Upper lobe of left lung (tissue), 6 donors: ENCODE results near the gene COL8A2. TPM values are rescaled to one million over a fixed set of nuclear protein-coding genes. Genes with fewer than 3 reads are reported as not detected.

Experiments
- ATAC-seq, 2 donors: fragments of 200-7000 bp; cut with Tn5 transposase; one replicate each; pipeline ENCODE4 v1.9.1; 2022; ENCODE audit warnings: mild to moderate bottlenecking in 2 of 2, moderate library complexity in 2 of 2; ENCODE audit not compliant: low FRiP score in 2 of 2
- DNase-seq, 2 donors: peaks; one replicate each; pipeline ENCODE4 v3.0.0-alpha.2; 2019 to 2020
- H3K27ac ChIP-seq, 4 donors: fragments of 200-600 bp; sonication (generic); one replicate each; pipeline ENCODE4 v1.5.1; 2016 to 2019
- H3K27me3 ChIP-seq, 4 donors: fragments of 200-600 bp; sonication (generic); one replicate each; pipeline ENCODE4 v1.5.1; 2017 to 2019
- H3K36me3 ChIP-seq, 4 donors: fragments of 200-600 bp; sonication (generic); one replicate each; pipeline ENCODE4 v1.5.1; 2016 to 2019
- H3K4me1 ChIP-seq, 4 donors: fragments of 200-600 bp; sonication (generic); one replicate each; pipeline ENCODE4 v1.5.1; 2018 to 2019
- H3K4me3 ChIP-seq, 4 donors: fragments of 200-600 bp; sonication (generic); one replicate each; pipeline ENCODE4 v1.5.1; 2017 to 2019; ENCODE audit warnings: mild to moderate bottlenecking in 2 of 4, moderate library complexity in 1 of 4
- H3K9me3 ChIP-seq, 4 donors: fragments of 200-600 bp; sonication (generic); one replicate each; pipeline ENCODE4 v1.5.1; 2018 to 2019
- CTCF ChIP-seq, 6 experiments: fragments of 450-650 bp in 4 of 6; fragments of 200-600 bp in 2 of 6; sonication (generic) in 2 of 6; IDR thresholded peaks; one replicate each; pipeline ENCODE4 v1.5.1; 2016 to 2019; ENCODE audit warnings: antibody characterized with exemption in 6 of 6
- EP300 ChIP-seq, 4 donors: sonication (generic); formaldehyde crosslinking; IDR thresholded peaks; one replicate each; pipeline ENCODE4 v1.5.1; 2017; ENCODE audit warnings: antibody characterized with exemption in 4 of 4, control low read depth in 2 of 4
- POLR2A ChIP-seq, 4 donors: fragments of 450-650 bp; IDR thresholded peaks; one replicate each; pipeline ENCODE4 v1.5.1; 2016 to 2017; ENCODE audit warnings: antibody characterized with exemption in 4 of 4, mild to moderate bottlenecking in 2 of 4
- POLR2AphosphoS5 ChIP-seq, 2 donors: sonication (generic); formaldehyde crosslinking; IDR thresholded peaks; one replicate each; pipeline ENCODE4 v1.5.1; 2017; ENCODE audit warnings: antibody characterized with exemption in 2 of 2
- WGBS, 2 donors: methylation state at CpG; one replicate each; pipeline ENCODE4 v1.1.5; 2017 to 2018; 5-methylcytosine and 5-hydroxymethylcytosine counted together
- total RNA-seq, 6 donors: library from RNA; depleted of rRNA in 4 of 6; stranded (reverse); fragments of >200 nt in 4 of 6; gene quantifications; one replicate each; pipeline versions ENCODE4 v1.1.0 to v1.2.1, GENCODE V29; 2016 to 2021
- donor health status: DM: no; HTN: no; CAD: no; lungs with moderate emphysema.
- donor health status: DM: no; HTN: yes; CAD: no; lungs with severe emphysema.

Gene COL8A2
- total RNA-seq, 6 donors from 2014 or later, result 2.5 to 20.8 (median 11.4) TPM

GRCh38 chr1:36080236-36080635 is 44.8 kb downstream of the COL8A2 start:
- 58 to 61% methylated on average over 3 of the region's 3 CpGs for WGBS, 2 donors
- Histone ChIP-seq H3K4me1 (peaks cover 10 to 14% (median 12%) of the 10 kb centered on the region in 4 donors), H3K27ac (no peak overlapping the region), H3K36me3 (no peaks in the 10 kb centered on the region), H3K9me3 (no peaks in the 10 kb centered on the region), H3K4me3 (no peak overlapping the region), H3K27me3 (peaks cover 0 to 6% (median 2%) of the 10 kb centered on the region in 4 donors)
- TF ChIP-seq POLR2AphosphoS5 (IDR thresholded peaks at IDR 0.05) (no peak), POLR2A (IDR thresholded peaks at IDR 0.05) (no peak), CTCF (IDR thresholded peaks at IDR 0.05) (no peak), EP300 (IDR thresholded peaks at IDR 0.05) (no peak)
- ATAC-seq, result no peak
- no peak for DNase-seq

- H3K27me3 ChIP-seq, result no peaks in the 10 kb centered on the region
- no peak overlapping the region for H3K4me3 ChIP-seq
- H3K4me1 ChIP-seq, result no peaks in the 10 kb centered on the region
- no peak for TF ChIP-seq CTCF (IDR thresholded peaks at IDR 0.05)
- TF ChIP-seq EP300 (IDR thresholded peaks at IDR 0.05), result no peak
- no peak for TF ChIP-seq POLR2AphosphoS5 (IDR thresholded peaks at IDR 0.05)
- no peak for TF ChIP-seq POLR2A (IDR thresholded peaks at IDR 0.05)
- WGBS, 2 donors, result 62 to 70% methylated on average over 4 of the region's 4 CpGs
- H3K27ac ChIP-seq, result no peak overlapping the region
- ATAC-seq, result no peak
- DNase-seq, result no peak
- H3K9me3 ChIP-seq, result no peaks in the 10 kb centered on the region
- H3K36me3 ChIP-seq, result no peaks in the 10 kb centered on the region
Observed at GRCh38 chr1:36076979-36077573, 47.9 kb downstream of the COL8A2 start.

GRCh38 chr1:36070349-36070748 is 54.7 kb downstream of the COL8A2 start:
- 82 to 88% methylated on average over 2 of the region's 2 CpGs for WGBS, 2 donors
- Histone ChIP-seq H3K4me1 (no peaks in the 10 kb centered on the region), H3K4me3 (no peak overlapping the region), H3K36me3 (no peaks in the 10 kb centered on the region), H3K27ac (no peak overlapping the region), H3K27me3 (no peaks in the 10 kb centered on the region), H3K9me3 (no peaks in the 10 kb centered on the region)
- no peak for TF ChIP-seq POLR2AphosphoS5 (IDR thresholded peaks at IDR 0.05)
- TF ChIP-seq EP300 (IDR thresholded peaks at IDR 0.05), result no peak
- TF ChIP-seq POLR2A (IDR thresholded peaks at IDR 0.05), result no peak
- no peak for TF ChIP-seq CTCF (IDR thresholded peaks at IDR 0.05)
- ATAC-seq (no peak), DNase-seq (no peak)

GRCh38 chr1:36068866-36069265 is 56.2 kb downstream of the COL8A2 start:
- Histone ChIP-seq H3K4me1 (no peaks in the 10 kb centered on the region), H3K4me3 (no peak overlapping the region), H3K36me3 (no peaks in the 10 kb centered on the region), H3K27ac (no peak overlapping the region), H3K27me3 (no peaks in the 10 kb centered on the region), H3K9me3 (no peaks in the 10 kb centered on the region)
- DNase-seq (no peak), ATAC-seq (no peak)
- 94 to 95% methylated on average over 2 of the region's 2 CpGs for WGBS, 2 donors
- no peak for TF ChIP-seq POLR2A (IDR thresholded peaks at IDR 0.05)
- TF ChIP-seq EP300 (IDR thresholded peaks at IDR 0.05), result no peak
- no peak for TF ChIP-seq POLR2AphosphoS5 (IDR thresholded peaks at IDR 0.05)
- TF ChIP-seq CTCF (IDR thresholded peaks at IDR 0.05), result no peak

GRCh38 chr1:36067871-36068270 is 57.2 kb downstream of the COL8A2 start:
- H3K36me3 ChIP-seq, result no peaks in the 10 kb centered on the region
- no peaks in the 10 kb centered on the region for H3K4me1 ChIP-seq
- H3K4me3 ChIP-seq, result no peak overlapping the region
- H3K27ac ChIP-seq, result no peak overlapping the region
- no peaks in the 10 kb centered on the region for H3K27me3 ChIP-seq
- TF ChIP-seq POLR2AphosphoS5 (IDR thresholded peaks at IDR 0.05) (no peak), POLR2A (IDR thresholded peaks at IDR 0.05) (no peak), CTCF (IDR thresholded peaks at IDR 0.05) (no peak), EP300 (IDR thresholded peaks at IDR 0.05) (no peak)
- ATAC-seq, result no peak
- DNase-seq, result no peak
- no peaks in the 10 kb centered on the region for H3K9me3 ChIP-seq
